ENCODE results near the gene KIF13A.

DNA sequence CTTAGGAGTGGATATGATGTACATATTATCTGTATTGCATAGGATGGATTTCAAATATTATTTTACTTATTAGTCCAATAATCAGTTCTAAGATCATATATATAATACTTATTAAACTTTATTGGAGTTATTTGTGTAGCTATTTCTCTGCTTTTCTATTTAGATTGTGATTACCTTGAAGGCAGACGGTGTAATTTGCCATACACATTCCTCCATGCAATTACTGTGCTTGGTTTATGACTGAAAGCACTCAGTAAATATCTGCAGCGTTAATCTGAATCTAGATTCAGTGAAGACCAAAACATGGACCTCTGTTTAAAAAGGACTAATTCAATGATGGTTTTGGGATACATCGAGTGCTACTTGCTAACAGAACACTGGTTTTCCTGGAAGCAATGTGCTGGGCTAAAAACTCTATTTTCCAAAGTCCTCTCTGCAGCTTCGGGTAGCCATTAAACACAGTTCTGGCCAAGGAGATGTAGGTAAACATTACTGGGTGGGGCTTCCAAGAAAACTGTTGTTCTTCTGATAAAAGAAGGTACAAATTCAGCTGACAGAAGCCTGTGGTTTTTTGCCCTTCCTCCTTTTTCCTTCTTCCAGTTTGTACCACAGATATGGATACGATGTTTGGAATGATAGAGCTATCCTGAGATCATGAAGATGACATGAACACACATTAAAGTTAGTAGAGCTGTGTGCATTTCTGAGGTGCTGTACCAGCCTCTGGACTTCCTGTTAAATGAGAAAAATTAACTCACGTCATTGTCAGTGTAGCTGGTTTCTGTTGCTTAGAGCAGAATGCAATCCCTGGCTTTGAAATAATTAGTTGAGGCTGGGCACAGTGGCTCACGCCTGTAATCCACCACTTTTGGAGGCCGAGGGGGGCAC is 144.3 kb downstream of the KIF13A start:
- TF ChIP-seq, protein P1, sequence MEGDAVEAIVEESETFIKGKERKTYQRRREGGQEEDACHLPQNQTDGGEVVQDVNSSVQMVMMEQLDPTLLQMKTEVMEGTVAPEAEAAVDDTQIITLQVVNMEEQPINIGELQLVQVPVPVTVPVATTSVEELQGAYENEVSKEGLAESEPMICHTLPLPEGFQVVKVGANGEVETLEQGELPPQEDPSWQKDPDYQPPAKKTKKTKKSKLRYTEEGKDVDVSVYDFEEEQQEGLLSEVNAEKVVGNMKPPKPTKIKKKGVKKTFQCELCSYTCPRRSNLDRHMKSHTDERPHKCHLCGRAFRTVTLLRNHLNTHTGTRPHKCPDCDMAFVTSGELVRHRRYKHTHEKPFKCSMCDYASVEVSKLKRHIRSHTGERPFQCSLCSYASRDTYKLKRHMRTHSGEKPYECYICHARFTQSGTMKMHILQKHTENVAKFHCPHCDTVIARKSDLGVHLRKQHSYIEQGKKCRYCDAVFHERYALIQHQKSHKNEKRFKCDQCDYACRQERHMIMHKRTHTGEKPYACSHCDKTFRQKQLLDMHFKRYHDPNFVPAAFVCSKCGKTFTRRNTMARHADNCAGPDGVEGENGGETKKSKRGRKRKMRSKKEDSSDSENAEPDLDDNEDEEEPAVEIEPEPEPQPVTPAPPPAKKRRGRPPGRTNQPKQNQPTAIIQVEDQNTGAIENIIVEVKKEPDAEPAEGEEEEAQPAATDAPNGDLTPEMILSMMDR (IDR thresholded peaks at IDR 0.05): no peak
- TF ChIP-seq POLR2A (IDR thresholded peaks at IDR 0.05): no peak
